Measurements from ENCODE around the gene RPRD1A. TPM values are rescaled to one million over a fixed set of nuclear protein-coding genes. Genes with fewer than 3 reads are reported as not detected.

Gene RPRD1A
- total and polyA plus RNA-seq, 9 of the 15 experiments (the other 6 are each of a cell fraction or from before 2014, with no cell fraction given), result 30.2 to 142 (median 66.0) TPM

GRCh38 chr18:36067055-36067957 lies at the start of gene RPRD1A (continued):
- TF ChIP-seq ATF6 (CRISPR knock-in tag; IDR thresholded peaks at IDR 0.05), result 0 out of 2 replicates have a peak, but pooled peaks have one; percentile 68
- no peak for TF ChIP-seq ZKSCAN8 (CRISPR knock-in tag; IDR thresholded peaks at IDR 0.05)
- 0 out of 2 replicates have a peak, but pooled peaks have one; percentile 30 for TF ChIP-seq RNF2 (IDR thresholded peaks at IDR 0.05)
- TF ChIP-seq SMARCC2 (IDR thresholded peaks at IDR 0.05; ENCODE audit: low read depth), result 0 out of 2 replicates have a peak, but pooled peaks have one; percentile 56
- peak; percentile 92 for TF ChIP-seq VEZF1 (CRISPR knock-in tag; IDR thresholded peaks at IDR 0.05)
- peak in 1 of 3 experiments; percentile 1; a peak in 1 of 6 replicates for TF ChIP-seq CTCF (IDR thresholded peaks at IDR 0.05 in 2 of 3, conservative IDR thresholded peaks at IDR 0.05 in 1 of 3; ENCODE audit: insufficient read depth in 2 of 3, low read depth in 1 of 3, low read length in 3 of 3)
- TF ChIP-seq MEF2A (IDR thresholded peaks at IDR 0.05; ENCODE audit: control insufficient read depth, low read depth, low read length), result no peak
- peak; percentile 22; the same call in 1 of the 2 replicates for TF ChIP-seq EP300 (IDR thresholded peaks at IDR 0.05; ENCODE audit: low read length)
- no peak for TF ChIP-seq OTX1 (CRISPR knock-in tag; IDR thresholded peaks at IDR 0.05)
- peak; percentile 67; the same call in 1 of the 2 replicates for TF ChIP-seq KLF1 (tag; IDR thresholded peaks at IDR 0.05)
- TF ChIP-seq CBX1 (IDR thresholded peaks at IDR 0.05; ENCODE audit: low read depth), result peak; percentile 90; the same call in 1 of the 2 replicates
- TF ChIP-seq TARDBP (IDR thresholded peaks at IDR 0.05), result peak; percentile 61; the same call in 1 of the 2 replicates
- peak; percentile 90 for TF ChIP-seq SAFB (IDR thresholded peaks at IDR 0.05; ENCODE audit: borderline replicate concordance, low read depth, low read length)
- TF ChIP-seq HMGN3 (IDR thresholded peaks at IDR 0.05; ENCODE audit: borderline replicate concordance, extremely low read depth, insufficient read length, low read depth, low read length), result peak; percentile 73
- TF ChIP-seq CBX3 (IDR thresholded peaks at IDR 0.05; ENCODE audit: borderline replicate concordance in 1 of 2, low read length in 2 of 2), result peak in 1 of 2 experiments; percentile 61; a peak in 1 of 3 replicates
- TF ChIP-seq POLR2G (IDR thresholded peaks at IDR 0.05; ENCODE audit: low read depth, low read length), result peak; percentile 95
- no peak for TF ChIP-seq TAF15 (IDR thresholded peaks at IDR 0.05; ENCODE audit: low read depth, low read length)
- TF ChIP-seq, protein P1, sequence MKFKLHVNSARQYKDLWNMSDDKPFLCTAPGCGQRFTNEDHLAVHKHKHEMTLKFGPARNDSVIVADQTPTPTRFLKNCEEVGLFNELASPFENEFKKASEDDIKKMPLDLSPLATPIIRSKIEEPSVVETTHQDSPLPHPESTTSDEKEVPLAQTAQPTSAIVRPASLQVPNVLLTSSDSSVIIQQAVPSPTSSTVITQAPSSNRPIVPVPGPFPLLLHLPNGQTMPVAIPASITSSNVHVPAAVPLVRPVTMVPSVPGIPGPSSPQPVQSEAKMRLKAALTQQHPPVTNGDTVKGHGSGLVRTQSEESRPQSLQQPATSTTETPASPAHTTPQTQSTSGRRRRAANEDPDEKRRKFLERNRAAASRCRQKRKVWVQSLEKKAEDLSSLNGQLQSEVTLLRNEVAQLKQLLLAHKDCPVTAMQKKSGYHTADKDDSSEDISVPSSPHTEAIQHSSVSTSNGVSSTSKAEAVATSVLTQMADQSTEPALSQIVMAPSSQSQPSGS (CRISPR knock-in tag; IDR thresholded peaks at IDR 0.05), result 0 out of 2 replicates have a peak, but pooled peaks have one; percentile 64
